Mammary epithelial cell (primary cell): ENCODE results near the gene SLC16A5.

ENCODE experiments used
- CTCF ChIP-seq, 2 donors: IDR thresholded peaks in 1 of 2; conservative IDR thresholded peaks in 1 of 2; 2 replicates each; pipeline ENCODE4 v1.5.1; 2011 to 2012; ENCODE audit warnings: inconsistent platforms in 2 of 2, low read length in 2 of 2, mild to moderate bottlenecking in 2 of 2, control low read depth in 1 of 2, low read depth in 1 of 2; ENCODE audit not compliant: insufficient read depth in 1 of 2; ENCODE audit errors: extremely low read depth in 1 of 2
- EZH2 ChIP-seq: IDR thresholded peaks from 2 replicates; pipeline ENCODE4 v1.6.1; 2012; ENCODE audit warnings: low read length, inconsistent platforms, borderline replicate concordance

GRCh38 chr17:75103601-75104554 is 16.1 kb downstream of the SLC16A5 start:
- no peak for TF ChIP-seq CTCF (conservative IDR thresholded peaks at IDR 0.05 in 1 of 2, IDR thresholded peaks at IDR 0.05 in 1 of 2; ENCODE audit: extremely low read depth in 1 of 2, insufficient read depth in 1 of 2, low read depth in 1 of 2, low read length in 2 of 2)
- TF ChIP-seq EZH2: no peak
